GM12874 (cell line): ENCODE data around the gene FOSB.
A peak's percentile ranks its signal among the peaks of the same experiment; 100 is the strongest.

Source experiments
- CTCF ChIP-seq: IDR thresholded peaks from 2 replicates; pipeline ENCODE4 v1.5.1; 2011; ENCODE audit warnings: low read depth, mild to moderate bottlenecking, control low read depth, low read length, moderate library complexity; ENCODE audit not compliant: insufficient read depth

Gene FOSB

GRCh38 chr19:45517238-45517637 lies 49.4 kb downstream of the FOSB start:
- TF ChIP-seq CTCF = no peak

GRCh38 chr19:45517641-45518468 lies 50.1 kb downstream of the FOSB start:
- TF ChIP-seq CTCF = no peak

- TF ChIP-seq CTCF = no peak
These were observed 50.7 kb downstream of the FOSB start for GRCh38 chr19:45518469-45518826.

- TF ChIP-seq CTCF = no peak
These were observed 54.5 kb downstream of the FOSB start for GRCh38 chr19:45522010-45522941.

- TF ChIP-seq CTCF = peak; percentile 89
These were observed 56.0 kb downstream of the FOSB start for GRCh38 chr19:45523642-45524256.

- no peak for TF ChIP-seq CTCF
These were observed 56.9 kb downstream of the FOSB start for GRCh38 chr19:45524575-45525129.
